A549 (cell line): ENCODE results near the gene MTARC1. TPM values are rescaled to one million over a fixed set of nuclear protein-coding genes. Genes with fewer than 3 reads are reported as not detected.

ENCODE experiments used
- ATAC-seq, 2 experiments: fragments of 200-7000 bp in 1 of 2; fragments of >200 bp in 1 of 2; cut with Nextera tagmentation in 1 of 2; cut with Tn5 transposase in 1 of 2; 3 replicates each; pipeline versions ENCODE4 v1.8.0 to v1.9.1; 2018 to 2020; ENCODE audit warnings: mild to moderate bottlenecking in 1 of 2, moderate library complexity in 1 of 2
- CTCF ChIA-PET: fragments of 300-600 bp; sonication (Branson Sonifier 250); formaldehyde crosslinking; extraction: SDS; loops from one replicate; lab custom pipeline; 2021; ENCODE audit warnings: antibody characterized with exemption, inconsistent platforms; lab: Yijun Ruan, JAX
- POLR2A ChIA-PET: fragments of 350-600 bp; formaldehyde crosslinking; extraction: SDS; loops from one replicate; lab custom pipeline; 2021; ENCODE audit warnings: antibody characterized with exemption, inconsistent platforms; lab: Yijun Ruan, JAX
- DNase-seq, 2 experiments: peaks; one replicate each; pipeline versions ENCODE4 v3.0.0 to v3.0.0-alpha.2; 2011 to 2016; ENCODE audit warnings: low read depth in 1 of 2, low spot score in 1 of 2
- FAIRE-seq: peaks from 2 replicates; lab custom pipeline; 2011; peaks lifted over from hg19 to GRCh38; lab: Jason Lieb, UNC
- H3K27ac ChIP-seq, 2 experiments: fragments of >200 bp; sonication (Bioruptor Twin); formaldehyde crosslinking; 3 replicates each; pipeline ENCODE4 v1.5.1; 2016 to 2017
- H3K4me1 ChIP-seq: fragments of >200 bp; sonication (Bioruptor Twin); formaldehyde crosslinking; 3 replicates; pipeline ENCODE4 v1.6.1; 2016
- H3K4me2 ChIP-seq: fragments of >200 bp; sonication (Bioruptor Twin); formaldehyde crosslinking; 3 replicates; pipeline ENCODE4 v1.6.1; 2016
- H3K4me3 ChIP-seq: fragments of >200 bp; sonication (Bioruptor Twin); formaldehyde crosslinking; 3 replicates; pipeline ENCODE4 v1.5.1; 2016
- H3K9me3 ChIP-seq: fragments of >200 bp; sonication (Bioruptor Twin); formaldehyde crosslinking; 3 replicates; pipeline ENCODE4 v1.6.1; 2016
- BHLHE40 ChIP-seq: IDR thresholded peaks from 2 replicates; pipeline ENCODE4 v1.6.1; 2012; ENCODE audit warnings: low read depth, low read length, inconsistent platforms
- CBX2 ChIP-seq: fragments of 200-600 bp; sonication (generic); IDR thresholded peaks from 2 replicates; pipeline ENCODE4 v1.6.1; 2016; ENCODE audit warnings: low read depth, mild to moderate bottlenecking, borderline replicate concordance
- CEBPB ChIP-seq, 2 experiments: fragments of >200 bp in 1 of 2; sonication (Bioruptor Twin) in 1 of 2; formaldehyde crosslinking in 1 of 2; IDR thresholded peaks; 2 replicates each; pipeline ENCODE4 v1.6.1; 2012 to 2016
- CHD2 ChIP-seq: fragments of 150-350 bp; IDR thresholded peaks from 2 replicates; pipeline ENCODE4 v1.6.1; 2014; ENCODE audit warnings: low read length; ENCODE audit not compliant: partially characterized antibody
- CHD4 ChIP-seq: fragments of 200-600 bp; sonication (generic); IDR thresholded peaks from 2 replicates; pipeline ENCODE4 v1.6.1; 2016; ENCODE audit warnings: antibody characterized with exemption, mild to moderate bottlenecking, borderline replicate concordance
- E2F6 ChIP-seq: IDR thresholded peaks from 2 replicates; pipeline ENCODE4 v1.6.1; 2012; ENCODE audit warnings: low read depth, borderline replicate concordance
- EHF ChIP-seq: fragments of 250-450 bp; sonication (Bioruptor Pico); IDR thresholded peaks from 2 replicates; pipeline ENCODE4 v1.5.0; 2020; ENCODE audit warnings: mild to moderate bottlenecking
- ESRRA ChIP-seq: fragments of 150-350 bp; IDR thresholded peaks from 2 replicates; pipeline ENCODE4 v1.6.1; 2014; ENCODE audit warnings: mild to moderate bottlenecking, low read length, borderline replicate concordance
- FOSB ChIP-seq: fragments of 250-450 bp; sonication (Bioruptor Pico); IDR thresholded peaks from 2 replicates; pipeline ENCODE4 v1.5.0; 2020; ENCODE audit warnings: mild to moderate bottlenecking, moderate library complexity
- FOSL2 ChIP-seq, 2 experiments: fragments of 450-650 bp in 1 of 2; fragments of >200 bp in 1 of 2; sonication (Bioruptor Twin) in 1 of 2; formaldehyde crosslinking; IDR thresholded peaks; 2 replicates each; pipeline versions ENCODE4 v1.5.0 to v1.6.1; 2016 to 2020; ENCODE audit warnings: mild to moderate bottlenecking in 1 of 2, moderate library complexity in 1 of 2
- GATA3 ChIP-seq: IDR thresholded peaks from 2 replicates; pipeline ENCODE4 v1.6.1; 2012; ENCODE audit warnings: borderline replicate concordance
- HDAC2 ChIP-seq: fragments of 200-600 bp; sonication (generic); IDR thresholded peaks from 2 replicates; pipeline ENCODE4 v1.6.1; 2016
- HES2 ChIP-seq: fragments of >200 bp; sonication (Bioruptor Twin); formaldehyde crosslinking; IDR thresholded peaks from 2 replicates; pipeline ENCODE4 v1.6.1; 2016
- HMGXB4 ChIP-seq: fragments of 250-450 bp; sonication (Bioruptor Pico); IDR thresholded peaks from 2 replicates; pipeline ENCODE4 v1.5.0; 2021; ENCODE audit warnings: mild to moderate bottlenecking, moderate library complexity, borderline replicate concordance
- HOXA7 ChIP-seq: fragments of 250-450 bp; sonication (Bioruptor Pico); IDR thresholded peaks from 2 replicates; pipeline ENCODE4 v1.5.0; 2020; ENCODE audit warnings: mild to moderate bottlenecking, moderate library complexity
- HOXB13 ChIP-seq: fragments of 250-450 bp; sonication (Bioruptor Pico); IDR thresholded peaks from 2 replicates; pipeline ENCODE4 v1.5.0; 2020; ENCODE audit warnings: low read depth, mild to moderate bottlenecking, moderate library complexity
- HOXB5 ChIP-seq: fragments of 250-450 bp; sonication (Bioruptor Pico); IDR thresholded peaks from 2 replicates; pipeline ENCODE4 v1.5.0; 2020; ENCODE audit warnings: mild to moderate bottlenecking, moderate library complexity
- JUN ChIP-seq, 2 experiments: fragments of >200 bp; sonication (Bioruptor Twin); formaldehyde crosslinking; IDR thresholded peaks; 2 replicates in 1 of 2; 3 replicates in 1 of 2; pipeline ENCODE4 v1.6.1; 2016 to 2017
- JUNB ChIP-seq: fragments of >200 bp; sonication (Bioruptor Twin); formaldehyde crosslinking; IDR thresholded peaks from 2 replicates; pipeline ENCODE4 v1.6.1; 2016
- MAFK ChIP-seq: fragments of 450-650 bp; IDR thresholded peaks from 2 replicates; pipeline ENCODE4 v1.6.1; 2014; ENCODE audit not compliant: partially characterized antibody
- MYC ChIP-seq: IDR thresholded peaks from 2 replicates; pipeline ENCODE4 v1.6.1; 2012; ENCODE audit warnings: mild to moderate bottlenecking, inconsistent platforms, low read length, improper control_type of control experiment, borderline replicate concordance
- NFE2L2 ChIP-seq: fragments of 150-350 bp; conservative IDR thresholded peaks from 2 replicates; pipeline ENCODE4 v1.6.1; 2014; ENCODE audit warnings: low read length
- POLR2A ChIP-seq: IDR thresholded peaks from 2 replicates; pipeline ENCODE4 v1.6.1; 2012; ENCODE audit warnings: mild to moderate bottlenecking, low read length
- POLR2AphosphoS2 ChIP-seq: conservative IDR thresholded peaks from 2 replicates; pipeline ENCODE4 v1.6.1; 2012; ENCODE audit warnings: low read length, improper control_type of control experiment, inconsistent platforms
- RFX5 ChIP-seq: fragments of 450-650 bp; IDR thresholded peaks from 2 replicates; pipeline ENCODE4 v1.7.1; 2014; ENCODE audit warnings: antibody characterized with exemption, mild to moderate bottlenecking, moderate library complexity
- TFCP2L1 ChIP-seq: fragments of 250-450 bp; sonication (Bioruptor Pico); IDR thresholded peaks from 2 replicates; pipeline ENCODE4 v1.5.0; 2021; ENCODE audit warnings: mild to moderate bottlenecking
- ZSCAN20 ChIP-seq: fragments of 250-450 bp; sonication (Bioruptor Pico); IDR thresholded peaks from 2 replicates; pipeline ENCODE4 v1.8.0; 2022; ENCODE audit warnings: mild to moderate bottlenecking, moderate library complexity
- WGBS: methylation state at CpG from one replicate; pipeline ENCODE4 v1.1.6; 2017; ENCODE audit errors: missing lambda C conversion rate; 5-methylcytosine and 5-hydroxymethylcytosine counted together
- polyA plus RNA-seq, 4 experiments: library from polyadenylated mRNA; depleted of rRNA in 3 of 4; stranded (reverse); fragments of >200 nt; fragmentation: RNase III in 1 of 4; extraction: RNeasy Plus Mini Kit Qiagen cat#74134 plus additional on column Dnase treatment in 1 of 4; gene quantifications; 2 replicates in 3 of 4; 3 replicates in 1 of 4; pipeline ENCODE4 v1.2.3, GENCODE V29; 2011 to 2017
- TF ChIP-seq, protein P1 (sequence below): fragments of >200 bp; sonication (Bioruptor Twin); formaldehyde crosslinking; IDR thresholded peaks from 3 replicates; pipeline ENCODE4 v1.5.1; 2016
- TF ChIP-seq, protein P2 (sequence below): fragments of 250-450 bp; sonication (Bioruptor Pico); IDR thresholded peaks from 2 replicates; pipeline ENCODE4 v1.5.0; 2020; ENCODE audit warnings: low read depth, mild to moderate bottlenecking, moderate library complexity

MTARC1 gene
- polyA plus RNA-seq, 2 of the 4 experiments (the other 2 are of a cell fraction) = 9.5 to 10.1 TPM

DNA sequence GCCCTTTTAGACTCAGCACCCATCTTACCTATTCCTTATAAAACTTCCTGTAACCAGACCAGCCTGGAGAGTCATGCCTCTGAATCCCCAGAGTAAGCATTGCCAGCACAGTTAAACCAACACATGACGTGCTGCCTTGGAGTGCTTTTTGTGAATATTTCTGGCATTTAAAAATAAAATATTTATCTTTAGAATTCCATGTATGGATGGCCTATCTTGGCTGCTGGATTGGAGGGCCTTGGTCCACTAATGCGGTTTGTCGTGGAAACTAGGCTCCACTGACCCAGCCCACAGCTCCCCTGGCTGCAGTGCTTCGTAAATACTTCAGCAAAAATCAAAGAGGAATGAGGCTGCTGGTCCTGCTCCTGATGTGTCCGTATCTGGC, 17.5 kb downstream of the MTARC1 start:
- 63% methylated on average over 5 of the region's 5 CpGs for WGBS
- POLR2A ChIA-PET = no interaction called here
- Histone ChIP-seq H3K9me3 (no peaks in the 10 kb centered on the region), H3K4me2 (no peak overlapping the region), H3K4me1 (no peaks in the 10 kb centered on the region), H3K4me3 (no peak overlapping the region), H3K27ac (no peak overlapping the region)
- TF ChIP-seq HMGXB4 (CRISPR knock-in tag) (no peak), HDAC2 (no peak), FOSB (CRISPR knock-in tag) (no peak), ESRRA (no peak), RFX5 (no peak), JUNB (no peak), TFCP2L1 (CRISPR knock-in tag) (no peak), HOXB5 (CRISPR knock-in tag) (no peak), POLR2AphosphoS2 (no peak), CEBPB (IDR thresholded peaks at IDR 0.05) (no peak), HOXB13 (no peak), FOSL2 (IDR thresholded peaks at IDR 0.05) (no peak), FOSL2 (CRISPR knock-in tag; IDR thresholded peaks at IDR 0.05) (no peak), MAFK (no peak), HOXA7 (CRISPR knock-in tag) (no peak), BHLHE40 (no peak), POLR2A (no peak), NFE2L2 (no peak)
- TF ChIP-seq, protein P1, sequence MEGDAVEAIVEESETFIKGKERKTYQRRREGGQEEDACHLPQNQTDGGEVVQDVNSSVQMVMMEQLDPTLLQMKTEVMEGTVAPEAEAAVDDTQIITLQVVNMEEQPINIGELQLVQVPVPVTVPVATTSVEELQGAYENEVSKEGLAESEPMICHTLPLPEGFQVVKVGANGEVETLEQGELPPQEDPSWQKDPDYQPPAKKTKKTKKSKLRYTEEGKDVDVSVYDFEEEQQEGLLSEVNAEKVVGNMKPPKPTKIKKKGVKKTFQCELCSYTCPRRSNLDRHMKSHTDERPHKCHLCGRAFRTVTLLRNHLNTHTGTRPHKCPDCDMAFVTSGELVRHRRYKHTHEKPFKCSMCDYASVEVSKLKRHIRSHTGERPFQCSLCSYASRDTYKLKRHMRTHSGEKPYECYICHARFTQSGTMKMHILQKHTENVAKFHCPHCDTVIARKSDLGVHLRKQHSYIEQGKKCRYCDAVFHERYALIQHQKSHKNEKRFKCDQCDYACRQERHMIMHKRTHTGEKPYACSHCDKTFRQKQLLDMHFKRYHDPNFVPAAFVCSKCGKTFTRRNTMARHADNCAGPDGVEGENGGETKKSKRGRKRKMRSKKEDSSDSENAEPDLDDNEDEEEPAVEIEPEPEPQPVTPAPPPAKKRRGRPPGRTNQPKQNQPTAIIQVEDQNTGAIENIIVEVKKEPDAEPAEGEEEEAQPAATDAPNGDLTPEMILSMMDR = no peak
- TF ChIP-seq, protein P2, sequence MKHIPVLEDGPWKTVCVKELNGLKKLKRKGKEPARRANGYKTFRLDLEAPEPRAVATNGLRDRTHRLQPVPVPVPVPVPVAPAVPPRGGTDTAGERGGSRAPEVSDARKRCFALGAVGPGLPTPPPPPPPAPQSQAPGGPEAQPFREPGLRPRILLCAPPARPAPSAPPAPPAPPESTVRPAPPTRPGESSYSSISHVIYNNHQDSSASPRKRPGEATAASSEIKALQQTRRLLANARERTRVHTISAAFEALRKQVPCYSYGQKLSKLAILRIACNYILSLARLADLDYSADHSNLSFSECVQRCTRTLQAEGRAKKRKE = no peak
- DNase-seq (no peak), FAIRE-seq (no peak), ATAC-seq (peak; percentile 7 to 12; a peak in 1 of 6 replicates)
- CTCF ChIA-PET = interaction anchor here (0.6 to 1.9 kb wide), 15 partner anchors 10 to 969 kb away, joined by 3 to 9 read pairs (median 3); no protein-coding TSS in a partner anchor

DNA sequence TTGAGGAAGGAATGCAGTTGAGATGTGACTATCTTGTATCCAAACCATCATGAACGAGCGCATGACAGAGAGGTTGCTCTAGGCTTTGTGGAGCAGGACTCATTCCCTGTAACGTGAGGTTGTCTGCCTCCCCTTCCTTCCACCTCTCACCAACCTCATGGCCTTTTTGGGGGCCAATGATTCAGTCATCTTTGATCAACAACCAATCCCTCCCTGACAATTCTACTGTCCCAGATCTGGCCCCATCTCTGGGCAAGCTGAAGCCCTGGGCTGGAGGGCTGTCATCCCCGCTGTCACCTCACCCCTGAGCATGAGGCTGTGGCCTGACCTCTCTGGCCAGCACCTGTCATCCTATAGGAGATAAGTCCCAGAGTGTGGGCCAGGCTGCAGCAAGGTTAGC, 19.7 kb downstream of the MTARC1 start:
- no peak for FAIRE-seq

More for the DNA sequence above, 19.7 kb downstream of the MTARC1 start:
- Histone ChIP-seq H3K9me3 (no peaks in the 10 kb centered on the region), H3K4me3 (no peak overlapping the region), H3K27ac (no peak overlapping the region), H3K4me2 (no peak overlapping the region), H3K4me1 (no peaks in the 10 kb centered on the region)
- ChIA-PET POLR2A (no interaction called here), CTCF (interaction anchor here (0.6 to 1.9 kb wide), 6 partner anchors 31 to 1805 kb away, joined by 3 to 7 read pairs (median 4); no protein-coding TSS in a partner anchor)
- TF ChIP-seq HES2 (no peak), TFCP2L1 (CRISPR knock-in tag) (no peak), HDAC2 (no peak), ZSCAN20 (no peak), MYC (no peak), GATA3 (no peak), CHD4 (no peak), E2F6 (no peak), CEBPB (IDR thresholded peaks at IDR 0.05) (no peak), EHF (CRISPR knock-in tag) (no peak), CHD2 (no peak), JUN (IDR thresholded peaks at IDR 0.05) (no peak), CBX2 (no peak), FOSL2 (IDR thresholded peaks at IDR 0.05) (no peak), FOSL2 (CRISPR knock-in tag; IDR thresholded peaks at IDR 0.05) (no peak)
- WGBS = 87% methylated on average over 4 of the region's 4 CpGs
- no peak for DNase-seq
- ATAC-seq = no peak
